Subcutaneous abdominal adipose tissue (tissue), 5 donors: ENCODE data around the gene CEP112.

Source experiments
- H3K27ac ChIP-seq: one replicate; pipeline ENCODE4 v1.7.0; 2013; ENCODE audit warnings: low read depth, mild to moderate bottlenecking, inconsistent platforms, low read length, moderate library complexity
- H3K27me3 ChIP-seq, 5 donors: one replicate each; pipeline ENCODE4 v1.7.0; 2013; ENCODE audit warnings: low read length in 5 of 5, inconsistent platforms in 1 of 5; ENCODE audit not compliant: control insufficient read depth in 5 of 5, insufficient read depth in 4 of 5
- H3K36me3 ChIP-seq, 5 donors: one replicate each; pipeline ENCODE4 v1.7.0; 2013; ENCODE audit warnings: low read length in 5 of 5; ENCODE audit not compliant: control insufficient read depth in 5 of 5, insufficient read depth in 5 of 5
- H3K4me1 ChIP-seq, 5 donors: one replicate each; pipeline ENCODE4 v1.7.0; 2013; ENCODE audit warnings: low read length in 5 of 5, mild to moderate bottlenecking in 3 of 5, moderate library complexity in 1 of 5; ENCODE audit not compliant: control insufficient read depth in 5 of 5, insufficient read depth in 5 of 5
- H3K4me3 ChIP-seq, 5 donors: one replicate each; pipeline ENCODE4 v1.7.0; 2013; ENCODE audit warnings: low read length in 5 of 5, low read depth in 1 of 5
- H3K9ac ChIP-seq, 5 donors: one replicate each; pipeline ENCODE4 v1.7.0; 2013; ENCODE audit warnings: low read length in 5 of 5, mild to moderate bottlenecking in 4 of 5, moderate library complexity in 3 of 5
- H3K9me3 ChIP-seq, 5 donors: one replicate each; pipeline ENCODE4 v1.7.0; 2013; ENCODE audit warnings: low read length in 5 of 5; ENCODE audit not compliant: control insufficient read depth in 5 of 5
- donor health status: healthy.
- donor health status: healthy.
- donor health status: healthy.
- donor health status: healthy.
- donor health status: healthy.

Gene CEP112

GRCh38 chr17:66054242-66054641 lies 137.7 kb downstream of the CEP112 start:
- Histone ChIP-seq H3K4me3 (no peak overlapping the region), H3K27ac (no peak overlapping the region), H3K4me1 (no peaks in the 10 kb centered on the region), H3K27me3 (no peaks in the 10 kb centered on the region), H3K9me3 (no peaks in the 10 kb centered on the region), H3K9ac (no peak overlapping the region), H3K36me3 (peaks cover 5 to 23% (median 15%) of the 10 kb centered on the region in 5 donors)

GRCh38 chr17:66044083-66044482 lies 147.8 kb downstream of the CEP112 start:
- no peaks in the 10 kb centered on the region for H3K27me3 ChIP-seq
- H3K27ac ChIP-seq: no peak overlapping the region
- H3K4me3 ChIP-seq: no peak overlapping the region
- H3K36me3 ChIP-seq: no peaks in the 10 kb centered on the region
- H3K4me1 ChIP-seq: peaks cover 0 to 10% (median 0%) of the 10 kb centered on the region in 5 donors
- no peak overlapping the region for H3K9ac ChIP-seq
- no peaks in the 10 kb centered on the region for H3K9me3 ChIP-seq

GRCh38 chr17:66043419-66043818 lies 148.5 kb downstream of the CEP112 start:
- Histone ChIP-seq H3K36me3 (no peaks in the 10 kb centered on the region), H3K9me3 (no peaks in the 10 kb centered on the region)

GRCh38 chr17:66040402-66040801 lies 151.5 kb downstream of the CEP112 start:
- no peaks in the 10 kb centered on the region for H3K27me3 ChIP-seq
- H3K9ac ChIP-seq: no peak overlapping the region
- H3K36me3 ChIP-seq: no peaks in the 10 kb centered on the region
- no peak overlapping the region for H3K4me3 ChIP-seq
- H3K27ac ChIP-seq: no peak overlapping the region
- H3K4me1 ChIP-seq: peaks cover 0 to 10% (median 0%) of the 10 kb centered on the region in 5 donors
- no peaks in the 10 kb centered on the region for H3K9me3 ChIP-seq

More at GRCh38 chr17:66043419-66043818, 148.5 kb downstream of the CEP112 start:
- Histone ChIP-seq H3K27ac (no peak overlapping the region), H3K27me3 (no peaks in the 10 kb centered on the region), H3K4me1 (peaks cover 0 to 10% (median 0%) of the 10 kb centered on the region in 5 donors), H3K9ac (no peak overlapping the region), H3K4me3 (no peak overlapping the region)

GRCh38 chr17:66038125-66038524 lies 153.8 kb downstream of the CEP112 start:
- H3K27me3 ChIP-seq: no peaks in the 10 kb centered on the region
- H3K9me3 ChIP-seq: no peaks in the 10 kb centered on the region
- peaks cover 0 to 10% (median 0%) of the 10 kb centered on the region in 5 donors for H3K4me1 ChIP-seq
- H3K9ac ChIP-seq: no peak overlapping the region
- H3K36me3 ChIP-seq: peaks cover 0 to 3% (median 0%) of the 10 kb centered on the region in 5 donors
- H3K27ac ChIP-seq: no peak overlapping the region
- no peak overlapping the region for H3K4me3 ChIP-seq

GRCh38 chr17:66037221-66037620 lies 154.7 kb downstream of the CEP112 start:
- Histone ChIP-seq H3K4me1 (peaks cover 0 to 10% (median 0%) of the 10 kb centered on the region in 5 donors), H3K36me3 (peaks cover 0 to 3% (median 0%) of the 10 kb centered on the region in 5 donors), H3K4me3 (no peak overlapping the region), H3K9ac (no peak overlapping the region), H3K27ac (no peak overlapping the region), H3K9me3 (no peaks in the 10 kb centered on the region), H3K27me3 (no peaks in the 10 kb centered on the region)

- peaks cover 0 to 7% (median 2%) of the 10 kb centered on the region in 5 donors for H3K36me3 ChIP-seq
- no peak overlapping the region for H3K9ac ChIP-seq
- no peak overlapping the region for H3K27ac ChIP-seq
- no peaks in the 10 kb centered on the region for H3K9me3 ChIP-seq
- H3K4me1 ChIP-seq: no peaks in the 10 kb centered on the region
- no peaks in the 10 kb centered on the region for H3K27me3 ChIP-seq
- H3K4me3 ChIP-seq: no peak overlapping the region
Observed at GRCh38 chr17:66032082-66032712, 159.7 kb downstream of the CEP112 start.

GRCh38 chr17:66025551-66025950 lies 166.4 kb downstream of the CEP112 start:
- Histone ChIP-seq H3K36me3 (peaks cover 2 to 21% (median 5%) of the 10 kb centered on the region in 5 donors), H3K4me1 (no peaks in the 10 kb centered on the region), H3K9me3 (peaks cover 5 to 22% (median 8%) of the 10 kb centered on the region in 5 donors), H3K27me3 (no peaks in the 10 kb centered on the region), H3K4me3 (no peak overlapping the region), H3K27ac (no peak overlapping the region), H3K9ac (no peak overlapping the region)

- Histone ChIP-seq H3K36me3 (peaks cover 0 to 12% (median 5%) of the 10 kb centered on the region in 5 donors), H3K4me1 (peaks cover 0 to 9% (median 4%) of the 10 kb centered on the region in 5 donors), H3K9me3 (peaks cover 5 to 22% (median 8%) of the 10 kb centered on the region in 5 donors), H3K27me3 (no peaks in the 10 kb centered on the region), H3K27ac (no peak overlapping the region), H3K9ac (no peak overlapping the region), H3K4me3 (no peak overlapping the region)
Observed at GRCh38 chr17:66021757-66022156, 170.2 kb downstream of the CEP112 start.

- no peak overlapping the region for H3K9ac ChIP-seq
- no peak overlapping the region for H3K27ac ChIP-seq
- H3K27me3 ChIP-seq: no peaks in the 10 kb centered on the region
- H3K4me3 ChIP-seq: no peak overlapping the region
- H3K9me3 ChIP-seq: peaks cover 5 to 9% (median 7%) of the 10 kb centered on the region in 5 donors
- H3K4me1 ChIP-seq: peaks cover 0 to 9% (median 4%) of the 10 kb centered on the region in 5 donors
- H3K36me3 ChIP-seq: peaks cover 1 to 9% (median 3%) of the 10 kb centered on the region in 5 donors
Observed at GRCh38 chr17:66018786-66019185, 173.1 kb downstream of the CEP112 start.
